Adrenal gland (tissue), 5 donors: ENCODE data around the gene GPD1L.
"Not testable (repeated sequence)": the region's sequence is repeated elsewhere in the genome, so short reads cannot be mapped to it uniquely, and the experiment has no call there.

Experiments
- POLR2A ChIP-seq, 2 donors: fragments of 450-650 bp; IDR thresholded peaks; one replicate each; pipeline ENCODE4 v1.6.1; 2017; ENCODE audit warnings: antibody characterized with exemption in 2 of 2, mild to moderate bottlenecking in 2 of 2, moderate library complexity in 1 of 2
- TF ChIP-seq, protein P1 (sequence below), 6 experiments: fragments of 450-650 bp in 4 of 6; fragments of 200-600 bp in 2 of 6; sonication (generic) in 1 of 6; IDR thresholded peaks; 1 replicate in 5 of 6; 2 replicates in 1 of 6; pipeline versions ENCODE4 v1.5.1 to v1.8.0; 2016 to 2021; ENCODE audit warnings: antibody characterized with exemption in 6 of 6, mild to moderate bottlenecking in 2 of 6, moderate library complexity in 1 of 6
- donor health status: DM: no; HTN: no; CAD: no.

DNA sequence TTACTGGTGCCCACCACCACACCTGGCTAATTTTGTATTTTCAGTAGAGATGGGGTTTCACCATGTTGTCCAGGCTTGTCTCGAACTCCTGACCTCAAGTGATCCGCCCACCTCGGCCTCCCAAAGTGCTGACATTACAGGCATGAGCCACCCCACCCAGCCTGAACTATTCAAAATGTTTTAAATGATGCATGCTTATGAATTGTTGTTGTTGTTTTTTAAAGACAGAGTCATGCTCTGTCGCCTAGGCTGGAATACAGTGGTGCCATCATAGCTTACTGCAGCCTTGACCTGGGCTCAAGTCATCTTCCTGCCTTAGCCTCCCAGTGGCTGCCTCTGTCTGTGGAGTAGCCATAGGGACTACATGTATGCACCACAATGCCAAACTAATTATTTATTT is 48.0 kb upstream of the GPD1L start:
- TF ChIP-seq POLR2A (IDR thresholded peaks at IDR 0.05): not testable (repeated sequence)
- TF ChIP-seq, protein P1, sequence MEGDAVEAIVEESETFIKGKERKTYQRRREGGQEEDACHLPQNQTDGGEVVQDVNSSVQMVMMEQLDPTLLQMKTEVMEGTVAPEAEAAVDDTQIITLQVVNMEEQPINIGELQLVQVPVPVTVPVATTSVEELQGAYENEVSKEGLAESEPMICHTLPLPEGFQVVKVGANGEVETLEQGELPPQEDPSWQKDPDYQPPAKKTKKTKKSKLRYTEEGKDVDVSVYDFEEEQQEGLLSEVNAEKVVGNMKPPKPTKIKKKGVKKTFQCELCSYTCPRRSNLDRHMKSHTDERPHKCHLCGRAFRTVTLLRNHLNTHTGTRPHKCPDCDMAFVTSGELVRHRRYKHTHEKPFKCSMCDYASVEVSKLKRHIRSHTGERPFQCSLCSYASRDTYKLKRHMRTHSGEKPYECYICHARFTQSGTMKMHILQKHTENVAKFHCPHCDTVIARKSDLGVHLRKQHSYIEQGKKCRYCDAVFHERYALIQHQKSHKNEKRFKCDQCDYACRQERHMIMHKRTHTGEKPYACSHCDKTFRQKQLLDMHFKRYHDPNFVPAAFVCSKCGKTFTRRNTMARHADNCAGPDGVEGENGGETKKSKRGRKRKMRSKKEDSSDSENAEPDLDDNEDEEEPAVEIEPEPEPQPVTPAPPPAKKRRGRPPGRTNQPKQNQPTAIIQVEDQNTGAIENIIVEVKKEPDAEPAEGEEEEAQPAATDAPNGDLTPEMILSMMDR (IDR thresholded peaks at IDR 0.05): not testable (repeated sequence)
